Measurements from ENCODE around the gene KRTCAP2.

DNA sequence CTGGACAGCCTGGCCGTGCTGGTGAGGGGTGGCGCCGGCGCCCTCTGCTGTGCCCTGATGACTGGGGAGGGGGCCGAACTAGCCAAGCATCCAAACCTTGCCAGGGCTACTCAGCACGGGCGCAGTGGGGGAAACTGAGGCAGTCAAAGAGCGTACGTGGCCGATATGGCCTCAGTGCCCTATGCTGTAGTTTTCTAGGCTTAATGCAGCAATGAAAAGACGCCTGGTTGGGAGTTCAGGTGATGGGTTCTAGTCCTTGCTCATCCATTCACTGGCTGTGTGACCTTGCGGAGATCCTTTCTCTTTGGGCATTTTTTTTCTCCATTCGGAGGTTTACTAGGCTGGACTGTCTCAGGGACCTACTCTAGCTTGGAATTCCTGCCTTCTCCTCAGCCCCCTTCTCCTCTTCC is 36.2 kb upstream of the KRTCAP2 start:
- no peak for TF ChIP-seq EZH2 (optimal IDR thresholded peaks at IDR 0.05; ENCODE audit: low read depth, low read length)
- TF ChIP-seq, protein P1, sequence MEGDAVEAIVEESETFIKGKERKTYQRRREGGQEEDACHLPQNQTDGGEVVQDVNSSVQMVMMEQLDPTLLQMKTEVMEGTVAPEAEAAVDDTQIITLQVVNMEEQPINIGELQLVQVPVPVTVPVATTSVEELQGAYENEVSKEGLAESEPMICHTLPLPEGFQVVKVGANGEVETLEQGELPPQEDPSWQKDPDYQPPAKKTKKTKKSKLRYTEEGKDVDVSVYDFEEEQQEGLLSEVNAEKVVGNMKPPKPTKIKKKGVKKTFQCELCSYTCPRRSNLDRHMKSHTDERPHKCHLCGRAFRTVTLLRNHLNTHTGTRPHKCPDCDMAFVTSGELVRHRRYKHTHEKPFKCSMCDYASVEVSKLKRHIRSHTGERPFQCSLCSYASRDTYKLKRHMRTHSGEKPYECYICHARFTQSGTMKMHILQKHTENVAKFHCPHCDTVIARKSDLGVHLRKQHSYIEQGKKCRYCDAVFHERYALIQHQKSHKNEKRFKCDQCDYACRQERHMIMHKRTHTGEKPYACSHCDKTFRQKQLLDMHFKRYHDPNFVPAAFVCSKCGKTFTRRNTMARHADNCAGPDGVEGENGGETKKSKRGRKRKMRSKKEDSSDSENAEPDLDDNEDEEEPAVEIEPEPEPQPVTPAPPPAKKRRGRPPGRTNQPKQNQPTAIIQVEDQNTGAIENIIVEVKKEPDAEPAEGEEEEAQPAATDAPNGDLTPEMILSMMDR (IDR thresholded peaks at IDR 0.05; ENCODE audit: low read length): no peak
